ENCODE measurements around the gene IRX1.

The IRX1 gene

GRCh38 chr5:3595006-3595961 is at the start of gene IRX1:
IRX1 (plus strand) TSS chr5:3595832; CDS start chr5:3596106, 274 bp downstream.
- DNase-seq: peak; percentile 33

GRCh38 chr5:3546028-3546427 is 49.6 kb upstream of the IRX1 start:
- no peak for DNase-seq

- no peak for DNase-seq
Observed at GRCh38 chr5:3564116-3564515, 31.5 kb upstream of the IRX1 start.

GRCh38 chr5:3564827-3565518 is 30.7 kb upstream of the IRX1 start:
- DNase-seq: no peak

- no peak for DNase-seq
Observed at GRCh38 chr5:3584724-3585531, 10.7 kb upstream of the IRX1 start.

GRCh38 chr5:3590161-3590966 is 5.3 kb upstream of the IRX1 start:
- DNase-seq: peak; percentile 36

GRCh38 chr5:3590967-3591900 is 4.4 kb upstream of the IRX1 start:
- DNase-seq: no peak

- no peak for DNase-seq
Observed at GRCh38 chr5:3592298-3592697, 3.3 kb upstream of the IRX1 start.

GRCh38 chr5:3593771-3594509 is 1.7 kb upstream of the IRX1 start:
- DNase-seq: no peak

GRCh38 chr5:3594510-3595005 is 1.1 kb upstream of the IRX1 start:
- DNase-seq: peak; percentile 10

GRCh38 chr5:3596261-3596825 is 711 bp downstream of the IRX1 start:
- DNase-seq: no peak

GRCh38 chr5:3596857-3597166 is 1.2 kb downstream of the IRX1 start:
- DNase-seq: no peak

- no peak for DNase-seq
Observed at GRCh38 chr5:3597167-3598007, 1.8 kb downstream of the IRX1 start.

GRCh38 chr5:3598207-3598606 is 2.6 kb downstream of the IRX1 start:
- no peak for DNase-seq

GRCh38 chr5:3598769-3599211 is 3.2 kb downstream of the IRX1 start:
- DNase-seq: no peak

GRCh38 chr5:3599226-3600105 is 3.8 kb downstream of the IRX1 start:
- no peak for DNase-seq

GRCh38 chr5:3600106-3601060 is 4.8 kb downstream of the IRX1 start:
- DNase-seq: no peak
